CD1c-positive myeloid dendritic cell (primary cell): ENCODE measurements around the gene IGSF9B.

Source experiments
- DNase-seq: peaks from one replicate; pipeline ENCODE4 v3.0.0-alpha.2; 2016; ENCODE audit errors: extremely low spot score

The IGSF9B gene

DNA sequence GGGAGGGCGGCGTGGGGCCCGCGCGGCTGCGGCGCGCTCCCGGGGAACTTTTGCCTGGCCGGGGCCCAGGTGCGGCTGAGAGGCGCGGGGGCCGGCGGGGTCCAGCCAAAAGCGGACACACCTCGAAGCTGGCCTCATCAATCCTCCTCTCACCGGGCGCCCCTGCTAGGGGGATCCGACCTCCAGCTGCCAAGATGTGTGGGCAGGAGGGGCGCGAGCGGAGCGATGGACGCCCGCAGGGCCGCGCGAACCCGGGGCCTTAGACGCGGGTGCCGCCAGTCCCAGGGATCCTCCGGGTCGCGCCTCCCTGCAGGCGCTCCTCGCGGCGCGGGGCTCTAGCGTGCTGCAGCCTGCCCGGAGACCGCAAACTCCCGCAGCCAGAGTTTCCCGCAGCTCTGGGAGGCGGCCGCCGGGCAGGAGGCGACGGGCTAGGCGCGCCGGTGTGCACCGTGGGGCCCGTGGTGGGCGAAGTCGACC, 785 bp downstream of the IGSF9B start:
- no peak for DNase-seq

GRCh38 chr11:133955081-133955891, 1.5 kb downstream of the IGSF9B start:
- no peak for DNase-seq

DNA sequence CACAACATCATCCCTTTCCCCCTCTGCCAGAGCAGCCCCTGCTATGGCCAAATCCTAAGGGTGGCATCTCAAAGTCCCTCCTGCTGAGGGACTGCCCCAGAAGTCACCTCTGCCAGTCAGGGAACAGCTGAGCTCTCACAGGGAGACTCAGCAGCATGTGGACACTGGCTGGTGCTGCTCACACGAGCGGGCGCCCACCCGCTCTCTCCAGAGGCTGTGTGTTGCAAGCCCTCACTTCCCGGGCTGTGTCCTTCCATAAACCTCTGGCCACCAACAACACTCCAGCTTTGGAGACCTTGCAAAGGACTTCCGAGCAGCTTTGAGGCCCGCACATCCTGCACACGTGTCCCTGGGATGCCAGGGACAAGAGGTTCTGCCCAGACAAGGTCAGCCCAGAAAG, 2.8 kb downstream of the IGSF9B start:
- no peak for DNase-seq

DNA sequence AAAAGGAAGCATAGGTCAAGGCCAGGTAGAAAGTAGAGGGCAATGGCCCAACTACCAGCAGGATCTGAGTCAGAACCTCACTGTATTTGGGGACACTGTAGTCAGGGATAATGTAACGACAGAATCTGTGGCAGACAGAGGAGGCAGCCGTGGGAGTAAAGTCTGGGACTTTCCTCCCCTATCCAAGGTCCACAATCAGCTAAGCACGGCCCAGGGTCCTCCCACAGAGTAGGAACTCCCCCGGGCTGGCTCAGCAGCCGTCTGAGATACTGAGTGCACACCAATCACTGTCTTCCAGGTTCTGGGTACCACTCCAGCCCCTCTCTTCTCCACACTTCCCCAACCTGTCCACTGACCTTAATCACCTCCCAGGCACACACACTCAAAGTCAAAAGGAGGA, 3.2 kb downstream of the IGSF9B start:
- no peak for DNase-seq

- DNase-seq: no peak
Measured at GRCh38 chr11:133952199-133953190, 4.3 kb downstream of the IGSF9B start.

DNA sequence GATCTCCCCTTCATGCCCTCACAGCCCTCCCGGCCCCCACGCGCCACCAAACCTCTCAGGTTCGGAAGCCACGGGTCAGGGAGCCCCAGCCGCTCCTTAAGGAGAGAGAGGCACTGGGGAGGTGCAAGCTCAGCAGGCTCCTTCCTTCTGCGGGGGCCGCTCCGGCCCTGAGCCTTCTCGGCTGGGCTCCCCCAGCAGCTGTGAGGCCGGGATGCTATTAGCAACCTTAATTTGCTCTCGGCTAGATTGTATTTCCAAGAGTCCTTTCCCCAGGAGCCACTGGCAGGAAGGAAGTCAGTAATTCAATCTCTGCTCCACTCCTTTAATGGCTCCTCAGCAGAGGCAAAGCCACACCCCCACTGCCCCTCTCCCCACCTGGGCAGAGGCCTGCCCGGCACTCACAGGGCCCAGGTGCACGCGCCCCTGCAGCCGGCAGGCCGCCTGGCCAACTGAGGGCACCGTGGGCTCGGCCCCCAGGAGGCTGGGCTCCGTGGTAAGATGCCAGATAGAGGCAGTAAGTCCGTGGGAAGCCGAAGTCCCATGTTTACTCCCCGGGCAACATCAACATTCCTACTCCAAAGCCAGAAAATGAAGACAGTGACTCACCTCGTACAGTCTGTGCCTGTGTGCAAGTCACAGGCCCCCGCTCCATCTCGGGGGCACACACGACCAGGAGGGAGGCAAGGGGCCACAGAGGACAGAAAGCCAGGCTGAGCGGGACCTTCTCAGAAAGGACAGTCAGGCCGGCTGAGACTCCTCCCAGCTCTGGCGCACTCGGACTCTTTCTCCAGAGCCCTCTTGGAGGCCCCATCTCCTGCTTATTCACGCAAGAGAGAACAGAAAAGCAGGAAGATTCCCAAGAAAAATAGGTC, 5.2 kb downstream of the IGSF9B start:
- no peak for DNase-seq

GRCh38 chr11:133950874-133951326, 5.9 kb downstream of the IGSF9B start:
- no peak for DNase-seq

GRCh38 chr11:133950421-133950820, 6.3 kb downstream of the IGSF9B start:
- no peak for DNase-seq

- no peak for DNase-seq
Measured at GRCh38 chr11:133949129-133949528, 7.6 kb downstream of the IGSF9B start.

DNA sequence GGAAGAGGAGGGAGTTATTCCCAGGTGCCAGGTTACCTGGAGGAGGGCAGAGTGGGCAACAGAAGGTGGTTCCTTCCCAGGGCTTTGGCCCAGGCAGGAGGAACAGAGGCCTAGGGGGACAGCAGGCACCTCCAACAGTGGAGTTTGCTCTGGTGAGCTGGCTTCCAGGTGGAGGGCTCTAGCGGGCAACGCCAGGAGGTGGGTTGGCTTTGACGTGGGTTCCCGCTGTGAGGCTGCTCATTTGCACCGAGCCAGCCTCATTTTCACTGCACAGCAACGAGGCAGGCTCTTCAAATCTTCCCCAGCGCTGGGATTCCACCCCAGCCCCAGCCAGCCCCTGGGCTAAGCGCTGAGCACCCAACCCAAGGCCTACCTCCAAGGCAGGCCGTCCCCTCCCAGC, 8.1 kb downstream of the IGSF9B start:
- no peak for DNase-seq

DNA sequence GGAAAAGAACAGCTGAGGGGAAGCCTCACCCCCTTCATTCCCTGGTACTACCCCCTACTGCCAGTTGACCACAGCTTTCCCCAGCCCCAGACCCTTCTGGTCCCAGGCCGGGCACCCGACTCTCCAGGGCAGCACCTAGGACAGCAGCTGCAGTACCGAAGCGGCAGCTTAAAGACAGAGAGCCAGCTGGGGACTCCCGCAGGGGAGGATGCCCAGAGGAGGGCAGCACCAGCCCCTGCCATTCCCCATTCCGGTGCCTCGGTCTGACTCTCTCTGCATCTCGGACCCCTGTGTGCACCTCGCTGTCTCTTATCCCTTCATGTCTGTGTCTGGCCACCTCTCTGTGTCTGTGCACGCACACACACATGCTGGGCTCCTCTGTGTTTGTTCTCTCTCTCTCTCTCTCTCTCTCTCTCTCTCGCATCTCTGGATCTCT, 9.4 kb downstream of the IGSF9B start:
- DNase-seq: peak; percentile 12

DNA sequence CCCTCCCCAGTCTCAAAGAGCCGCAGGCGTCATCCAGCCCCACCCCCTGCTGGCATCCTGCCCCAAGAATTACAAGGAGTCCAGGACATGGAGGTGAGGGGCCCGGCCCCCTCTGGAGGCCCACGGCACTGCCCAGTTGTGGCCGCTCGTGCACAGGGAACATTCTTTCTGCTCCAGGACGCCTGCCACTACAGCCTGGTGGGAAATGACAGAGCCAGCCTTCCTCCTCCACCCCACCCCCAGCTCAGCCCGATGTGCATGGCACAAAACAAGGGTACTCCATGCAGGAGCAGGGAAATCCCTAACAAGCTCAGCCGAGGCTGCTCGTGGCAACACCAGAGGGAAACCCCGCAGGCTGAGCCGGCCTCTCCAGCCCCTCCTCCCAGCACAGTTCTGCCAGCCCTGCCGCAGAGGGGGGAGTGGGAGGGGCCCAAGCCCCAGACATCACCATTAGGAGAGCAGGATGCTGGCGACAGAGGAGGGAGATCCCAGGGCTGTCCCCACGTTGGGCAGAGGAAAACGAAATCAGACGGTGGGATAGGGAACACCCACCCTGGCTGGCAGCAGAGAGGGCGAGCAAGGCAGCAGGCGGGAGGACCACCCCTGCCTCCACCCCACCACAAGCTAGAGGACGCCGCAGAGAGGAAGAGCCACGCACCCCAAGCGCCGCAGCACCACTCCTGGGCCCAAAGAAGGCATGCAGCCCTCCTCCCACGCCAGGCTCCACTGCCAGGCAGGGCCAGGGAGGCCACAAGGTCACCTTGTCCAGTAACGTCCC, 10.0 kb downstream of the IGSF9B start:
- no peak for DNase-seq

GRCh38 chr11:133946051-133946450, 10.7 kb downstream of the IGSF9B start:
- DNase-seq: no peak

DNA sequence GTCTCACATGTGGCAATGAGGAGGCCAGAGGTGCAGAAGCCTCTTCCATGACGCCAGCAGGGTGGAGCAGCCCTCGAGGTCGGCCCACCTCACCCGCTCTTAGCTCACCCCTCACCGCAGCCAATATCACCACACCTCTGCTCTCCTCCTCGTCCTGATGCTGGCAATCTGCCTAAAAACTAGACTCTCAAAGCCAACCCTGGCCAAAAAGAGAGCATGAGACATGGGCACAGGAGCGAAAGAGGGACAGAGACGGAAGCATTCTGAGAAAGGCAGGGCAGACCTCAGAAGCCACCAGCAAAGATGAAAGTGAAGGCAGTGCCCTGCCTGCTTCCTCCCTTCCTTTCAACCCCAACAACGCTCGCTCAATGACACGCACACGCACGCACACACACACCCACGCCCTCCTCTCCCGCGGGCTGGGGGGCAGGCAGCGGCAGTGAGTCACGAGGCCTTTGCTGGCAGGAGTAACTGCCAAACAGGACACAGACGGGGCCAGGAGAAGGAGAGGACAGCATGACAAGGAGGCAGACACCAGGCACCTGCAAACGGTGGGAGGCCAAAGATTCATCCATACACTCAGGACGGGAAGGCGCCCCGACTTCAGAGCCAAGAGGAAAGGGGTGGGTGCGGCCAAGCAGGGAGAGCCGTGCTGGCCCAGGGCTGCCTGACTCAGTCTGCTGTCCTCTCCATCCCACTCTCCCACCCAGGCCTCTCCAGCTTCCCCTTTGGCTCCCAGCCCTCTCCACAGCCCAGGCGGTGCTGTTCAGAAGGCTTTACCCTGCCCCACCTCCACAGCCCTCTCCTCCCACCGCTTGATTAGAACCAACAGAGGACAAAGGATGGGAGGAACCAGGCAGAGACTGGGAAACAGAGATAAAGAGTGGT, 11.4 kb downstream of the IGSF9B start:
- peak; percentile 31 for DNase-seq

- no peak for DNase-seq
Measured at GRCh38 chr11:133943950-133944698, 12.6 kb downstream of the IGSF9B start.

- DNase-seq: no peak
Measured at GRCh38 chr11:133942577-133942976, 14.2 kb downstream of the IGSF9B start.

- DNase-seq: no peak
Measured at GRCh38 chr11:133941546-133941945, 15.2 kb downstream of the IGSF9B start.

- no peak for DNase-seq
Measured at GRCh38 chr11:133940034-133940433, 16.7 kb downstream of the IGSF9B start.

GRCh38 chr11:133939558-133939957, 17.2 kb downstream of the IGSF9B start:
- DNase-seq: no peak
